Psoas muscle (tissue), 8 donors: ENCODE results near the gene FHAD1. TPM values are rescaled to one million over a fixed set of nuclear protein-coding genes. Genes with fewer than 3 reads are reported as not detected.

ENCODE experiments used
- ATAC-seq, 4 donors: fragments of 200-7000 bp; cut with Tn5 transposase; one replicate each; pipeline ENCODE4 v1.9.1; 2020; ENCODE audit warnings: moderate library complexity in 3 of 4, mild to moderate bottlenecking in 2 of 4
- DNase-seq, 2 donors: peaks; one replicate each; pipeline ENCODE4 v3.0.0-alpha.2; 2020
- H3K27ac ChIP-seq: fragments of 200-600 bp; one replicate; pipeline ENCODE4 v1.8.0; 2022
- H3K27me3 ChIP-seq, 3 donors: fragments of 200-600 bp in 1 of 3; one replicate each; pipeline versions ENCODE4 v1.6.1 to v1.8.0; 2013 to 2022; ENCODE audit warnings: low read length in 2 of 3, mild to moderate bottlenecking in 2 of 3, moderate library complexity in 1 of 3; ENCODE audit not compliant: insufficient read depth in 3 of 3
- H3K36me3 ChIP-seq, 2 donors: fragments of 200-600 bp in 1 of 2; one replicate each; pipeline versions ENCODE4 v1.6.1 to v1.8.0; 2013 to 2022; ENCODE audit warnings: low read depth in 1 of 2, mild to moderate bottlenecking in 1 of 2, moderate library complexity in 1 of 2; ENCODE audit not compliant: insufficient read depth in 1 of 2
- H3K4me1 ChIP-seq: fragments of 200-600 bp; one replicate; pipeline ENCODE4 v1.8.0; 2022
- H3K4me3 ChIP-seq: fragments of 200-600 bp; one replicate; pipeline ENCODE4 v1.8.0; 2022; ENCODE audit warnings: mild to moderate bottlenecking
- H3K9me3 ChIP-seq: fragments of 200-600 bp; one replicate; pipeline ENCODE4 v1.8.0; 2022
- WGBS, 3 donors: extraction: QIAGEN DNeasy Blood & Tissue Kit; methylation state at CpG; one replicate each; pipeline versions ENCODE4 v1.1.6 to v1.1.7; 2013; 5-methylcytosine and 5-hydroxymethylcytosine counted together
- intact Hi-C, 2 donors: fragments of 100-400 bp; cut with DNase I; formaldehyde crosslinking; loops; one replicate each; pipeline versions ENCODE4 v1.11.0 to v1.14.2; 2022
- polyA plus RNA-seq, 3 donors: library from polyadenylated mRNA; stranded (reverse); fragments of 200-250 nt; gene quantifications; one replicate each; pipeline ENCODE4 v1.2.3, GENCODE V29; 2013
- total RNA-seq, 4 donors: library from RNA; stranded (reverse); fragmentation: NEBNext Ultra II Directional in 2 of 4; extraction: Animal tissue kit (Norgen Biotek cat#: 25700) in 2 of 4; gene quantifications; one replicate each; pipeline versions ENCODE4 v1.2.1 to v1.2.4, GENCODE V29; 2021 to 2023
- TF ChIP-seq, protein P1 (sequence below): fragments of 200-600 bp; IDR thresholded peaks from one replicate; pipeline ENCODE4 v1.8.0; 2022; ENCODE audit warnings: antibody characterized with exemption
- donor health status: healthy with polysubstance abuse.
- donor health status: DM: no; HTN: no; CAD: no; lungs with moderate emphysema.
- donor health status: Bipolar disorder and iron deficiency.
- donor health status: healthy.
- donor health status: DM: yes; HTN: yes; CAD: no.
- donor health status: DM: no; HTN: no; CAD: no.
- donor health status: DM: no; HTN: no; CAD: no.
- donor health status: DM: yes; HTN: yes; CAD: no.

FHAD1 gene
- total and polyA plus RNA-seq, 7 donors = 0.03 to 0.24 (median 0.06) TPM; not detected in 4

DNA sequence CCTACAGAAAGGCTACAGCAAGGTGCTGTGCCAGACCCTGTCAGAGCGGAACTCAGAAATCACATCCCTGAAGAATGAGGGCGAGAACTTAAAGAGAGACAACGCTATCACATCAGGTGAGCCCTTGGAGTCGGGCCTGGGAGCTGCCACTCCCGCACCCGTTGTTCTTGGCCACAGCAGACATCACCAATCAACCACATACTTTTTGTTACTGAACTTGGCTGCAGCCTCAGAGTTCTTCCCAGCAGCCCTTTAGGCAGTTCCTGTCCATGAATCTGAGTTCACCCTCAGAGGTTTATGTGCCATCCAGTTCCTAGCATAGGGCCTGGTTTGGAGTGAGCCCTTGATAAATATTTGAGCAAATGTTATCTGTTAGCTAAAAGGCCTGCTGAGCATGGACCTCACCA is 61.6 kb downstream of the FHAD1 start:
- H3K27me3 ChIP-seq = no peaks in the 10 kb centered on the region
- H3K36me3 ChIP-seq = no peaks in the 10 kb centered on the region
- no peaks in the 10 kb centered on the region for H3K4me1 ChIP-seq
- H3K27ac ChIP-seq = no peak overlapping the region
- no peak for ATAC-seq
- TF ChIP-seq, protein P1, sequence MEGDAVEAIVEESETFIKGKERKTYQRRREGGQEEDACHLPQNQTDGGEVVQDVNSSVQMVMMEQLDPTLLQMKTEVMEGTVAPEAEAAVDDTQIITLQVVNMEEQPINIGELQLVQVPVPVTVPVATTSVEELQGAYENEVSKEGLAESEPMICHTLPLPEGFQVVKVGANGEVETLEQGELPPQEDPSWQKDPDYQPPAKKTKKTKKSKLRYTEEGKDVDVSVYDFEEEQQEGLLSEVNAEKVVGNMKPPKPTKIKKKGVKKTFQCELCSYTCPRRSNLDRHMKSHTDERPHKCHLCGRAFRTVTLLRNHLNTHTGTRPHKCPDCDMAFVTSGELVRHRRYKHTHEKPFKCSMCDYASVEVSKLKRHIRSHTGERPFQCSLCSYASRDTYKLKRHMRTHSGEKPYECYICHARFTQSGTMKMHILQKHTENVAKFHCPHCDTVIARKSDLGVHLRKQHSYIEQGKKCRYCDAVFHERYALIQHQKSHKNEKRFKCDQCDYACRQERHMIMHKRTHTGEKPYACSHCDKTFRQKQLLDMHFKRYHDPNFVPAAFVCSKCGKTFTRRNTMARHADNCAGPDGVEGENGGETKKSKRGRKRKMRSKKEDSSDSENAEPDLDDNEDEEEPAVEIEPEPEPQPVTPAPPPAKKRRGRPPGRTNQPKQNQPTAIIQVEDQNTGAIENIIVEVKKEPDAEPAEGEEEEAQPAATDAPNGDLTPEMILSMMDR = no peak
- DNase-seq = no peak
- H3K9me3 ChIP-seq = no peaks in the 10 kb centered on the region
- no peak overlapping the region for H3K4me3 ChIP-seq
- 90 to 94% (median 91%) methylated on average over 6 of the region's 6 CpGs for WGBS, 3 donors
- intact Hi-C loops = no loop called here

DNA sequence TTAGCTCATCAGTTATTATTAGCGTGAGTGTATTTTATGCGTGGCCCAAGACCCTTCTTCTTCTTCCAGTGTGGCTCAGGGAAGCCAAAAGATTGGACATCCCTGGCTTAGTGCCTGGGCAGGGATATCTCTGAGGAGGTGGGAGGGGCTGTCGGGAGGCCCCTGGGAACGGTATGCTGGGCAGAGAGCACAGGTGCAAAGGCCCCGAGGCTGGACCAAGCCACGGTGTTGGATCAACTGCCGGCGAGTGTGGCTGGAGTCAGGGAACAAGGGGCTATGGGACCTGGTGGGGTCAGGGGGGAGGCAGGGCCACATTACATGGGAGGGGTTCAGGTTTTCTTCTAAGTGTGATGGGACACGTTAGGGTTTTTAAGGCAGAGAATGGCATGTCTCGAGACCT is 62.7 kb downstream of the FHAD1 start:
- Histone ChIP-seq H3K4me1 (no peaks in the 10 kb centered on the region), H3K27ac (no peak overlapping the region), H3K9me3 (no peaks in the 10 kb centered on the region), H3K4me3 (no peak overlapping the region), H3K27me3 (no peaks in the 10 kb centered on the region), H3K36me3 (no peaks in the 10 kb centered on the region)
- WGBS, 3 donors = 54 to 60% (median 59%) methylated on average over 10 of the region's 10 CpGs
- no peak for ATAC-seq
- DNase-seq = no peak
- TF ChIP-seq, protein P1 = no peak
- intact Hi-C loops = no loop called here

DNA sequence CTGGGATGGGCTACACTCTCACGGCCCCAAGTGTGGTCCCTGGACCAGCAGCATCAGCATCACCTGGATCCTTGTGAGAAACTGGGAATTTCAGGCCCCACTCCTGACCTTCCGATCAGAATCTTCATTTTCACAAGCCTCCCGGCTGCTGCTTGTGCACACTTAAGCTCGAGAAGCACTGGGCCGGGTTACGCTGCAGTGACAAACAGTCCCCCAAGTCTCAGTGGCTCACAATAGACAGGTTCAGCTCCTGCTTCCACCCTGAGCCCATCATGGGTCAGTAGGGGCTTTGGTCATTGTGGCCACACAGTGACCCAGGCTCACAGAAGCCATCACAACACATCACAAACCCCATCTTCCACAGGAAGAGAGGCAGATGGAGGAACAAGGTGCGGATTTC is 63.5 kb downstream of the FHAD1 start:
- no peaks in the 10 kb centered on the region for H3K27me3 ChIP-seq
- intact Hi-C loops = no loop called here
- DNase-seq (no peak), ATAC-seq (no peak)
- H3K36me3 ChIP-seq = no peaks in the 10 kb centered on the region
- H3K4me3 ChIP-seq = no peak overlapping the region
- no peaks in the 10 kb centered on the region for H3K4me1 ChIP-seq
- no peaks in the 10 kb centered on the region for H3K9me3 ChIP-seq
- WGBS, 3 donors = 90 to 94% (median 94%) methylated on average over 7 of the region's 7 CpGs
- TF ChIP-seq, protein P1 = no peak
- H3K27ac ChIP-seq = no peak overlapping the region

DNA sequence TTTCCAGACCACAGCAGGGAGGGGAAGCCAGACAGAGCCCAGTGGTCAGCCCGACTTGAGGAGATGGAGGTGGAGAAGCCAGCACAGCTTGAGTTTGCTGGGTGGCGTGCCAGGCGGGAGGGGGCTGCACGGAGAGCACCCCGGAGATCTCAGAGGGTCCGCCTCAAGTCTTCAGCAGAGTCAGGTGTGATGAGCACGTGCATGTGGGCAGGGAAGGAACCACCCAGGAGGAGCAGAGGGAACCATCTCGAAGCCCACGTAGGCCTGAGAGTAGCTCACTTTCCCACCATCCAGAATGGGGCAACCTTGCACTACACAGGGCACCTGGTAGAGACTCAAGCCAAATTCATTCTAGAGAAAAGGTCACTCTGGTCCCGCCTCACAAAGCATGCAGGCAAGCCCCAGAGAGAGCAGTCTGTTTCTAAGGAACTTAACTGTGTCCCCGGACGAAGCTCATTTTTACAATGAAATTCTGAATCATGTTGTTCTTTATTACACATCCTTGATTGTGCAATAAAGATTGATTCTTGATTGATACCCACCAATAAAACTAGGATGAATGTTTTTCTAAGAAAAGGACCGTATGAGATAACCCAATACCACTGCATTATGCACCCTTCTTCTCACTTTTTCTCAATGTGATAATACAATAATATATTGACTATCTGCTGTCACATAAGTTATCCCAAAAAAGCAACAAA is 64.2 kb downstream of the FHAD1 start:
- DNase-seq (no peak), ATAC-seq (no peak)
- intact Hi-C loops = no loop called here
- no peaks in the 10 kb centered on the region for H3K9me3 ChIP-seq
- no peaks in the 10 kb centered on the region for H3K4me1 ChIP-seq
- 87 to 91% (median 87%) methylated on average over 13 of the region's 13 CpGs for WGBS, 3 donors
- no peaks in the 10 kb centered on the region for H3K36me3 ChIP-seq
- TF ChIP-seq, protein P1 = no peak
- no peak overlapping the region for H3K27ac ChIP-seq
- H3K27me3 ChIP-seq = peaks cover 0 to 5% (median 0%) of the 10 kb centered on the region in 3 donors
- H3K4me3 ChIP-seq = no peak overlapping the region

DNA sequence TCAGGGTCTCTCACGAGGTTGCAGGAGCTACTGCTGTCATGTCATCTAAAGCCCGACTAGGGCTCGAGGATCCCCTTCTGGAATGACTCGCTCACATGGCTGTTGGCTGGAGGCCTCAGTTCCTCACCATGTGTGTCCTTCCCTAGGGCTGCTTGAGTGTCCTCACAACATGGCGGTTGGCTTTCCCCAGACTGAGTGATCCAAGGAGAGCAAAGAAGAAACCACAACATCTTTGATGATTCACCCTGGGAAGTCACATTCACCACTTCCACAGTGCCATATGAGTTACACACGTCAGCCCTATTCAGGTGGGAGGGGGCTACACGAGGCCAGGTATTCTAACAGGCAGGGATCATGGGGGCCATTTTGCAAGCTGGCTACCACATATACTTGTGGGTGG is 64.9 kb downstream of the FHAD1 start:
- WGBS, 3 donors = 91 to 95% (median 92%) methylated on average over 7 of the region's 7 CpGs
- intact Hi-C loops = no loop called here
- no peak overlapping the region for H3K4me3 ChIP-seq
- ATAC-seq (no peak), DNase-seq (no peak)
- no peak overlapping the region for H3K27ac ChIP-seq
- H3K27me3 ChIP-seq = peaks cover 0 to 6% (median 0%) of the 10 kb centered on the region in 3 donors
- no peaks in the 10 kb centered on the region for H3K36me3 ChIP-seq
- H3K4me1 ChIP-seq = no peaks in the 10 kb centered on the region
- no peaks in the 10 kb centered on the region for H3K9me3 ChIP-seq
- TF ChIP-seq, protein P1 = no peak
